Measurements from ENCODE around the gene CD300LB.

Gene CD300LB

GRCh38 chr17:74547736-74548135 is 16.5 kb upstream of the CD300LB start:
- no peak for DNase-seq

- no peak for DNase-seq
These were observed 16.0 kb upstream of the CD300LB start for GRCh38 chr17:74547264-74547663.

- DNase-seq = no peak
These were observed 15.3 kb upstream of the CD300LB start for GRCh38 chr17:74546586-74546985.

- DNase-seq = peak; percentile 23
These were observed 14.6 kb upstream of the CD300LB start, which contains the start of gene CD300C for GRCh38 chr17:74545843-74546230. Gene CD300C (minus strand): TSS chr17:74546115. CDS start chr17:74545782, 333 bp downstream.

DNA sequence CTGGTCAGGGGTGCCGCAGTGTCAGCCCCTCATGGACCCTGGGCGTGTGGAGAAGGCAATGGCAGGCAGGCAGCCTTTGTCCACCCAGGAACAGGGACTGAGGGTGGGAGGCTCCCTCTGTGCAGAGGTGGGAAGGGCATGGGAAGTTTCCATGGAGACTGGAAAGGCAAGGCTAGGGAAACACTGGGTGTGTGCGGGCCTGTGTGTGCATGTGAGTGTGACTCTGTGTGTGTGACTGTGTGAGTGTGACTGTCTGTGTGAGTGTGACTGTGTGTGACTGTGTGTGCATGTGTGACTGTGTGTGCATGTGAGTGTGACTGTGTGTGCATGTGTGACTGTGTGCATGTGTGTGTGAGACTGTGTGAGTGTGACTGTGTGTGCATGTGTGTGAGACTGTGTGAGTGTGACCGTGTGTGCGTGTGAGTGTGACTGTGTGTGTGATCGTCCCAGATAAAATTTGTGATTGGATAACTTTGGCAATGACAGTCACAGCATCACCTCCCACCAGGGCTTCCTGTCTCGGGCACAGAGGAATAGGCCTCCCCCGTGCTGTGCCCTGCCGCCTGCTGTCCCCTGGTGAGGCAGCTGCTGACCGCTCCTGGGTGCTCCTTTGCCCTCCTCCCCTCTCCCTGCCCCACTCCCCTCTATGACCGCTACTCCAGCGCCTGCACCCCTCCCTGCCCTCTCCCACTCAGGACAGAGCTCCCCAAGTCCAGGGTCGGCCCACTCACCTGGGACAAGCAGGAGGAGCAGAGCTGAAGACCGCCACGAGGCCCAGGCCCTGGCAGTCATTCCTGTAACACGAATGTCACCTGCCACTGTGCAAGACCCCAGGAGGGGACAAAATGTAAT is 13.9 kb upstream of the CD300LB start:
- no peak for DNase-seq

DNA sequence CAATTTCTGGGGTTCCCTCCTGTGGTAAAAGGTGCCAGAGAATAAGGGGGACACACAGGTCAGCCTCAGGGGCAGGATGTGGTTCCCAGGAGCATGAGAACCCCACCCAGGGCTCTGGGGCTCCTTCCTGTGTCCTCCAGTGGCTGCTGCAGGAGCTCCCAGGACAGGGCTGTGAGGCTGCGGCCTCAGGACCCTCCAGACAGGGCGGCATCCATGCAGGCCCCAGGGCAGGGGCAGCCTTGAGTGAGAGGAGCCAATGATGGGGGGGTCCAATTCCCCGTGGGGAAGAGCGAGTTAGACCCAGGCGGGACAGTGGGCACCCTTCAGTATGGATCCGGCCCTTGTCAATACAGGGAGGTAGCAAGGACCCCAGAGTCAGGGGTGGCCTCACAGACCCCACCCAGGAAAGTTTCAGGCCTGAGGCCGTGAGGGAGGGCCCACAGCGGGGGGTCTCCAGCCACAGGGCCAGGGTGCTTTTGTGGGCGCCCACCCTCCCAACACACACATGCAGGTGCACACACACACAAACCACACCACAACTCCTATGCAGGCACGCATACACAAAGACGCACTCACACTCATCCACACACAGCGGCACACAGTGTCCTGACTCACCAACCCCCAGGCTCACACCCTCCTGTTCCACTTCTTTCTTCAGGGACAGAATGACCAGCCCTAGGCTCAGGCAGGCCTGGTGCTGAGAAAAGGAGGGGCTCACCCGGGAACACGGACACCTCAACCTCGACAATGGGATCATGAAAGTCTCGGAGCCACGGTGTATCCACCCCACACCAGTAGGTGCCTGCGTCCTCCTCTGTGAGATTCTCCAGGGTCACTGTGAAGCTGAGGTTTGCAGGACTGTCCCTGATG is 12.9 kb upstream of the CD300LB start:
- no peak for DNase-seq

GRCh38 chr17:74543406-74543805 is 12.1 kb upstream of the CD300LB start:
- DNase-seq = no peak

GRCh38 chr17:74542727-74543383 is 11.6 kb upstream of the CD300LB start:
- no peak for DNase-seq

- no peak for DNase-seq
These were observed 10.9 kb upstream of the CD300LB start for GRCh38 chr17:74542166-74542565.

- DNase-seq = no peak
These were observed 10.2 kb upstream of the CD300LB start for GRCh38 chr17:74541176-74542111.

GRCh38 chr17:74539281-74539820 is 8.1 kb upstream of the CD300LB start:
- no peak for DNase-seq

DNA sequence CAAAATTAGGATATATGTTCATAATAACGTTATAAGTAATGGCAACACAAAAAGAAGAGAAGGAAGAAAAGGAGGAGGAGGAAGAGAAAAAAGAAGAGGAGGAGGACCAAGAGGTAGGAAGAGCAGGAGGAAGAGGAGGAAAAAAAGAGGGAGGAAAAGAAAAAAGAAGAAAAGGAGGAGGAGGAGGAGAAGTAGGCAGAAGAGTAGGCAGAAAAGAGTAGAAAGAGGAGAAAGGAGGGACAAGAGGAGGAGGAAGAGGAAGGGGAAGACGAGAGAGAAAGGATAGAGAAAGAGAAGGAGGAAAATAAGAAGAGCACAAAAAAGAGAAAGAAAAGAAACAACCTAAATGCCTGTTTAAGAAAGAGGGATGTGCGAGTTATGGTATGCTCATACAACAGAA is 5.6 kb upstream of the CD300LB start:
- DNase-seq = no peak

- peak; percentile 47 for DNase-seq
These were observed 840 bp upstream of the CD300LB start for GRCh38 chr17:74532115-74532514.

DNA sequence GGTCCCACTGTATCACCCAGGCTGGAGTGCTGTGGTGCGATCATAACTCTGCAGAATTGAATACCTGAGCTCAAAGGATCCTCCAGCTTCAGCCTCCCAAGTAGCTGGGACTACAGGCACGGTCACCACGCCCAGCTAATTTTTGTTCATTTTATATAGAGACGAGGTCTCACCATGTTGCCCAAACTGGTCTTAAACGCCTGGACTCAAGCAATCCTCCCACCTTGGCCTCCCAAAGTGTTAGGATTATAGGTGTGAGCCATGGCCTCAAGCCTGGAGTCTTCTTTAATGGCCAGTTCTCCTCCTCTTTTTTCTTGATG is 484 bp downstream of the CD300LB start:
- no peak for DNase-seq

DNA sequence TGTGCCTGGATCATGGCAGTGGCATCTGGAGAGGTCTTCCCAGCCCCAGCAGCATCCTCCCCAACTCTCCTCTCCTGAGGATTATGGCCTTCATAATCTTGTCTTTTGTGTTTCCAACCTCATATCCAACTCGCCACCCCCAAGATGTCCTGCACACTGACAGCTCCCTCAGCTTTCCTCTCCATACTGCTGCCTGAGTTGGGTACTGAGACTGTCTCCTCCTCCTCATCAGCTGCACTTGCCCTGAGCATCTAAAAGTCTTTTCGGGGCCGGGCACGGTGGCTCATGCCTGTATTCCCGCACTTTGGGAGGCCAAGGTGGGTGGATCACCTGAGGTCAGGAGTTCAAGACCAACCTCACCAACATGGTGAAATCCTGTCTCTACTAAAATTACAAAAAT is 2.0 kb downstream of the CD300LB start:
- DNase-seq = no peak

DNA sequence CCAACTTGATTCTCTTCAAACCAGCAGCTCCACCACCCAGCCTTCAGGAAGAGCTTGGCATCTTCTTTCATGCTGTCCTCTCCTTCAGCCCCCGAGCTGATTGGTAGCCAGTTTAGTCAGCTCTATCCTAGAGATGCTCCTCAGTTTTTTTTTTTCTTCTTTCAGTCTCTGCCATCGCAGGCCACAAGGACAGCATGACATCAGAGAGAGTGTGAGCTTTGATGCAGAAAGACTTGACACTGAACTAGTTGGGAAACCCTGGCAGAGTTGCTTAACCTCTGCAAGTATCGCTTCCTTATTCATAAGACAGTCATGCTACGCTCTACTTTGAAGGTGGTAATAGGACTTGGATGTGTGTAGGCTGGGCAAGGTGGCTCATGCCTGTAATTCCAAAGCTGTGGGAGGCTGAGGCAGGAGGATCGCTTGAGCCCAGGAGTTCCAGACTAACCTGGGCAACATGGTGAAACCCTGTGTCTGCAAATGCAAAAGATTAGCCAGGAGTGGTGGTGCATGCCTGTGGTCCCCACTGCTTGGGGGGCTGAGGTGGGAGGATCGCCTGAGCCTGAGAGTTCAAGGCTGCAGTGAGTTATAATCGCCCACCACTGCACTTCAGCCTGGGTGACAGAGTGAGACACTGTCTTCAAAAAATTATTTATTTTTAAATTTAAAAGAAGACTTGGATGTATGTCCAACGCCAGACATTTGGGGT is 2.6 kb downstream of the CD300LB start:
- DNase-seq = peak; percentile 36

- DNase-seq = no peak
These were observed 3.5 kb downstream of the CD300LB start for GRCh38 chr17:74527756-74528155.

DNA sequence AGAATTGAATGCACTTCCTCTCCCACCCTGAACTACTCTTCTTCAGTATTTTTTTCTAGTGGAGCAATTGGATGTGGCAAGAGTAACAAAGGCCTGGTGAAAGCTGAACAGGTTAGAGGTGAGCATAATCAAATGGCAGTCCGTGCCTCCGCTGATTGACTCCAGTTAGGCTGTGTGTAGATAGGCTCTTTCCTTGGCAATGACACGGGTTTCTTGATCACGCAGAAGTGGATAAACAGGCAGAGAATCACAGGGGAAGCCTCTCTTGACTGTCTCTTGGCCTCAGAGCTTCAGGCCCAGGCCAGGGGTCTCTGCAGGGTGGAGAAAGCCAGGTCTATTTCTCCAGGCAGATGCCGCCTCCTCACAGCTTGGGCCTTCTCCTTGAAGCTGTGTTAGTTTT is 4.2 kb downstream of the CD300LB start:
- no peak for DNase-seq

GRCh38 chr17:74526681-74527080 is 4.6 kb downstream of the CD300LB start:
- DNase-seq = no peak

GRCh38 chr17:74525781-74526288 is 5.4 kb downstream of the CD300LB start:
- no peak for DNase-seq

GRCh38 chr17:74525465-74525725 is 5.9 kb downstream of the CD300LB start:
- no peak for DNase-seq
